Measurements from ENCODE around the gene RASSF7. TPM values are rescaled to one million over a fixed set of nuclear protein-coding genes. Genes with fewer than 3 reads are reported as not detected.

Gene RASSF7
- total RNA-seq, 2 experiments from 2014 or later: 15.1 to 18.0 TPM

- Histone ChIP-seq H3K4me3 (ENCODE audit: low read depth, low read length, poor library complexity, severe bottlenecking) (no peak overlapping the region), H2AFZ (ENCODE audit: low read length) (no peak overlapping the region), H3K4me2 (ENCODE audit: low read length) (no peak overlapping the region), H4K20me1 (ENCODE audit: insufficient read depth, low read length) (no peaks in the 10 kb centered on the region), H3K9me3 (ENCODE audit: low read length) (no peaks in the 10 kb centered on the region; the same call in 1 of the 2 replicates), H3K4me1 (ENCODE audit: insufficient read depth, low read length, poor library complexity, severe bottlenecking) (no peaks in the 10 kb centered on the region), H3K36me3 (ENCODE audit: insufficient read depth, low read length) (peaks cover 4% of the 10 kb centered on the region; the same call in 1 of the 2 replicates), H3K27ac (ENCODE audit: low read depth, low read length, poor library complexity, severe bottlenecking) (no peak overlapping the region), H3K79me2 (ENCODE audit: insufficient read depth, low read depth, low read length) (no peaks in the 10 kb centered on the region), H3K9me2 (ENCODE audit: insufficient read depth, low read length) (no peaks in the 10 kb centered on the region)
- no peak for TF ChIP-seq CTCF (conservative IDR thresholded peaks at IDR 0.05; ENCODE audit: low read length)
- no peak for TF ChIP-seq EZH2phosphoT487 (IDR thresholded peaks at IDR 0.05; ENCODE audit: borderline replicate concordance, low read depth, low read length)
- BruUV-seq (replicated peaks): no TSS peak
- CTCF ChIA-PET (ENCODE audit: unreplicated experiment): no interaction called here
- POLR2A ChIA-PET: no interaction called here
- no peak for DNase-seq (ENCODE audit: low spot score)
- intact Hi-C loops (cut with micrococcal nuclease; ENCODE audit: unreplicated experiment): no loop called here
Measured at GRCh38 chr11:514606-515005, 46.2 kb upstream of the RASSF7 start.

- CTCF ChIA-PET (ENCODE audit: unreplicated experiment): no interaction called here
Measured at GRCh38 chr11:515131-515530, 45.6 kb upstream of the RASSF7 start.

More at GRCh38 chr11:515131-515530, 45.6 kb upstream of the RASSF7 start:
- no peak overlapping the region for H3K27ac ChIP-seq (ENCODE audit: low read depth, low read length, poor library complexity, severe bottlenecking)
- no peak for DNase-seq (ENCODE audit: low spot score)
- BruUV-seq (replicated peaks): no TSS peak
- TF ChIP-seq EZH2phosphoT487 (IDR thresholded peaks at IDR 0.05; ENCODE audit: borderline replicate concordance, low read depth, low read length): no peak
- TF ChIP-seq CTCF (conservative IDR thresholded peaks at IDR 0.05; ENCODE audit: low read length): no peak
- no peaks in the 10 kb centered on the region for H3K4me1 ChIP-seq (ENCODE audit: insufficient read depth, low read length, poor library complexity, severe bottlenecking)
- no peaks in the 10 kb centered on the region for H3K9me2 ChIP-seq (ENCODE audit: insufficient read depth, low read length)
- no peaks in the 10 kb centered on the region; the same call in 1 of the 2 replicates for H3K9me3 ChIP-seq (ENCODE audit: low read length)
- H3K79me2 ChIP-seq (ENCODE audit: insufficient read depth, low read depth, low read length): no peaks in the 10 kb centered on the region
- no peaks in the 10 kb centered on the region for H4K20me1 ChIP-seq (ENCODE audit: insufficient read depth, low read length)
- intact Hi-C loops (cut with micrococcal nuclease; ENCODE audit: unreplicated experiment): no loop called here
- POLR2A ChIA-PET: no interaction called here
- no peak overlapping the region for H3K4me3 ChIP-seq (ENCODE audit: low read depth, low read length, poor library complexity, severe bottlenecking)
- peaks cover 4% of the 10 kb centered on the region; the same call in 1 of the 2 replicates for H3K36me3 ChIP-seq (ENCODE audit: insufficient read depth, low read length)
- H2AFZ ChIP-seq (ENCODE audit: low read length): no peak overlapping the region
- no peak overlapping the region for H3K4me2 ChIP-seq (ENCODE audit: low read length)

All from OCI-LY7 (cell line).